ENCODE measurements around the gene ANKS1A. TPM values are rescaled to one million over a fixed set of nuclear protein-coding genes. Genes with fewer than 3 reads are reported as not detected.
"Not testable (repeated sequence)": the region's sequence is repeated elsewhere in the genome, so short reads cannot be mapped to it uniquely, and the experiment has no call there.

ANKS1A gene
- total RNA-seq, 1 donor = 4.8 TPM

DNA sequence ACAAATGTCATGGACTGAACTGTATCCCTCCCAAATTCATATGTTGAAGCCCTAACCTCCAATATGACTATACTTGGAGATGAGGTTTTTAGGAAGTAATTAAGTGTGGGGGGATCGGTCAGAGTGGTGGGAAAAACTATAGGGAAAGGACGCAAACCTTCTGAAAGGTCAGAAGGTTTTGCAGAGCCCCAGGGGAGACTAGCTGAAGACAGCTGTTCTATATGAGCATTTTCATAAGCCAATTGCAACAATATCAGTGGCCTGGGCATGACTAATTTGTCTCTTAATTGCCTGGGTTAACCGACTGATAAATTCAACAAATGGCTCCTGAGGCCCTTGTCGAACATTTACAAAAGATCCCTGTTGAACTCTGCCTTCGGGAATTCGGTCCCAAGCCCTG lies 217.0 kb downstream of the ANKS1A start:
- not testable (repeated sequence) for H3K27me3 ChIP-seq (ENCODE audit: insufficient read depth, low read length); H3K4me3 ChIP-seq (ENCODE audit: low read length); H3K9me3 ChIP-seq (ENCODE audit: low read depth, low read length); H3K4me1 ChIP-seq (ENCODE audit: insufficient read depth, low read length)

DNA sequence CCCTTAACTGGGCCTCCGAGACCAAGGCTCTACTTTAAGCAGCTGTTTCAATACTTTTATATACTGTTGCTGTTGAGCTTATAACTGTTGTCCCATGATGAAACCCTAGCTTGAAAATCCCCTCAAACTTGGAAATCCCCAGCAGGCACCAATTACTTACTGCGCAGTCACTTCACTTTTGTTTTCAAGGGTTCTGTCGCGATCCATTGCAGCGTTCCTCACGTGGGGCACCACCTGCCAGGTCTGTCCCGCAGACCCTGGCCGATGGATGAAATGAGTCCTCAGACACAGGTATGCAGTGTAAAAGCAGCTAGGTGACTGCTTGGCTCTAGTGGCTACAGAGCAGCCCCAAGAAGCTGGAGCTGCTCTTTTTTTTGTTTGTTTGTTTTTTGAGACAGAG lies 218.2 kb downstream of the ANKS1A start:
- H3K27me3 ChIP-seq (ENCODE audit: insufficient read depth, low read length); H3K4me3 ChIP-seq (ENCODE audit: low read length); H3K4me1 ChIP-seq (ENCODE audit: insufficient read depth, low read length); H3K9me3 ChIP-seq (ENCODE audit: low read depth, low read length): not testable (repeated sequence)

DNA sequence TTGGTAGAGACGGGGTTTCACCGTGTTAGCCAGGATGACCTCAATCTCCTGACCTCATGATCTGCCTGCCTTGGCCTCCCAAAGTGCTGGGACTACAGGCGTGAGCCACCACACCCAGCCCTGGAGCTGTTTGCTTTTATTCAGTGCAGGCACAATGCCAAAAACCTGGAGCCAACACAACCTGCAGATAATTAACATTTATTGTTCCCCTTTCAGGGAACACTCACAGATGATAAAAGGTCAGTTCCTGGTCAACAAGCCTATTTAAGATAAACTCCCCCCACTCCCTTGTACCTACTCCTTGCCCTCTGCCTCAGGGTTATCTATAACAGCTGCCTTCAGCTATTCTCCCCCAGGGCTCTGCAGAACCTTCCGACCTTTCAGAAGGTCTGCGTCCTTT lies 218.7 kb downstream of the ANKS1A start:
- H3K4me3 ChIP-seq (ENCODE audit: low read length); H3K9me3 ChIP-seq (ENCODE audit: low read depth, low read length); H3K27me3 ChIP-seq (ENCODE audit: insufficient read depth, low read length); H3K4me1 ChIP-seq (ENCODE audit: insufficient read depth, low read length): not testable (repeated sequence)

DNA sequence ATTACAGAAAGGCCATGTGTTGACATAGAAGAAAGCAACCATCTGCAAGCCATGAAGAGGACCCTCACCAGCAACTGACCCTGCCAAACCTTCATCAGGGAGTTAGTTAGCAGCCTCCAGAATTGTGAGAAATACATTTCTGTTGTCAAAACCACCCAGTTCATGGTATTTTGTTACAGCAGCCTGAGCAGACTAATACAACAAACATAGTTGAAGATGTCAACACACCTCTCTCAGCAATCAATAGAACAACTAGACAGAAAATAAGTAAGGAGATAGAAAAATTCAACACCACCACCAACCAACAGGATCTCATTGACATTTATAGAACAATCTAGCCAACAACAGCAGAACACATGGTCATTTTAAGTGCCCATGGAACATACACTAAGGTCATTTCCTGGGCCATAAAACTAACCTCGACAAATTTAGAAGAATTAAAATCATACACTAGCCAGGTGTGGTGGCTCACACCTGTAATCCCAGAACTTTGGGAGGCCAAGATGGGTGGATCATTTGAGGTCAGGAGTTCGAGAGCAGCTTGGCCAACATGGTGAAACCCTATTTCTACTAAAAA lies 219.3 kb downstream of the ANKS1A start:
- Histone ChIP-seq H3K4me1 (ENCODE audit: insufficient read depth, low read length) (no peaks in the 10 kb centered on the region), H3K27me3 (ENCODE audit: insufficient read depth, low read length) (no peaks in the 10 kb centered on the region), H3K9me3 (ENCODE audit: low read depth, low read length) (no peaks in the 10 kb centered on the region), H3K4me3 (ENCODE audit: low read length) (no peak overlapping the region)

DNA sequence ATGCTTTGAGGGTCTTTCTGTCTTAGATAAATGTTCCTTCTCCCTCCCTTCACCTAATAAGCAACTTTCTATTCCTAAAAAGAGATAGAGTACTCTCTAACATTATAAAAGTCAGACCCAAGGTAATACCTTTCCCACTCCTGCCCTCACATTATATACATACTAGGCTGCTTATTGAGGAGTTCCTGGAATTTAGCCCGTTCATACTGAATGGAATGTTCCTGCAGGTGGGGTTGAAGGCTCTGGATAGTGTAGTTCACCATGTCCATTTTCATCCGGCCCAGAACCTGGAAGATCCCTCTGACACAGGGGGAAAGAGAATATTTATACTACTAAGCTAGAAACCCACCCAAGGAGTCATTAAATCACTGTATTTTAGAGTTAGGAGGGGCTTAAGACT lies 231.7 kb downstream of the ANKS1A start:
- H3K4me1 ChIP-seq (ENCODE audit: insufficient read depth, low read length) = no peaks in the 10 kb centered on the region
- no peak overlapping the region for H3K4me3 ChIP-seq (ENCODE audit: low read length)
- no peaks in the 10 kb centered on the region for H3K27me3 ChIP-seq (ENCODE audit: insufficient read depth, low read length)
- no peaks in the 10 kb centered on the region for H3K9me3 ChIP-seq (ENCODE audit: low read depth, low read length)

DNA sequence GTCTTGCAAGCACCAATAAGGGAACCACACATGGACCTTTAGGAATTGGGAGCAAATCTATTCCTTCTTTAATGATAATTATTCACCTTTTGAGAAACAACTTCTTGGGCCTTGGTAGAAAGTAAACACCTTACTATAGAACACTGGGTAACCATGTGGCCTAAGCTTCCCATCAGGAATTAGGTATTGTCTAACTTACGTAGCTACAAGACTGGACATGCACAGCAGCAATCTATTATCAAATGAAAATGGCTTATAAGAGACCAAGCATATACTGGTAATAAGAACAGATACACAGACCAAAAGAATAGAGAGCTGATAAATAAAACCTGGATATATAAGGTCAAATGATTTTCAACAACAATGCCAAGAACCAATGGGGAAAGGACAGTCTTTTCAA lies 235.3 kb downstream of the ANKS1A start:
- Histone ChIP-seq H3K9me3 (ENCODE audit: low read depth, low read length) (no peaks in the 10 kb centered on the region), H3K4me1 (ENCODE audit: insufficient read depth, low read length) (no peaks in the 10 kb centered on the region), H3K27me3 (ENCODE audit: insufficient read depth, low read length) (peaks cover 4% of the 10 kb centered on the region), H3K4me3 (ENCODE audit: low read length) (no peak overlapping the region)

DNA sequence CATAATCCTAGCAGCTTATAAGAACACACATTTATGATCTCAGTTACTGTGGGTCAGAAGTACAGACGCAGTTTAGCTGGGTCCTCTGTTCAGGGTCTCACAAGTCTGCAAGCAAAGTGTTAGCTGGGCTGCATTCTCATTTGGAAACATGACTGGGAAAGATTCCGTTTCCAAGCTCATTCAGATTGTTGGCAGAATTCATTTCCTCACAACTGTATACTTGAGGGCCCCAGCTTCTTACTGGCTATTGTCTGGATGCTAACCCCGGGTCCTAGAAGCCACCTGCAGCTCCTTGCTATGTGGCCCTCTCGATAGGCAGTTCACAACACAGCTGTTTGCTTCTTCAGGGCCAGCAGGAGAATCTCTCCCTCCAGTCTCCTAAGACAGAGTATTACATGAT lies 239.0 kb downstream of the ANKS1A start:
- peaks cover 4% of the 10 kb centered on the region for H3K27me3 ChIP-seq (ENCODE audit: insufficient read depth, low read length)

DNA sequence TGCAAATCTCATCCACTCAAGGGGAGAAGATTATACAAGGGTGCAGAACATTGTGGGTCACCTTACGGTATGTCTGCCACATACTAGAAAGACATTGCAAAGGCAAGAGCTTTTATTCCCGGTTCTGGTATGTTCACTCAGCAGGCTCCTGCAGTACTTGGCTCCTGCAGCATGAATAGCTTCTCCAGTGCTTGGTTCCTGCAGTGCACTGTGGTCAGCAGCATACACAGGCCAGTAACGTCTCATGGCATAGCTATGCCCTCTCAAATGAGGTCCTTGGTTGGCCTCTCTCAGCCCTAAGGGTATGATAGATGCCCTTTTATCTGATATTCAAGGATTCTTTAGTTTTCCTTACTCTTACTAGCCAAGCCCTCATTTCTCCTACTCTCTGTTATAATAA lies 239.4 kb downstream of the ANKS1A start:
- no peaks in the 10 kb centered on the region for H3K4me1 ChIP-seq (ENCODE audit: insufficient read depth, low read length)
- no peaks in the 10 kb centered on the region for H3K9me3 ChIP-seq (ENCODE audit: low read depth, low read length)
- no peak overlapping the region for H3K4me3 ChIP-seq (ENCODE audit: low read length)
- H3K27me3 ChIP-seq (ENCODE audit: insufficient read depth, low read length) = peaks cover 4% of the 10 kb centered on the region

More for the DNA sequence above, 239.0 kb downstream of the ANKS1A start:
- no peak overlapping the region for H3K4me3 ChIP-seq (ENCODE audit: low read length)
- H3K4me1 ChIP-seq (ENCODE audit: insufficient read depth, low read length) = no peaks in the 10 kb centered on the region
- H3K9me3 ChIP-seq (ENCODE audit: low read depth, low read length) = no peaks in the 10 kb centered on the region

DNA sequence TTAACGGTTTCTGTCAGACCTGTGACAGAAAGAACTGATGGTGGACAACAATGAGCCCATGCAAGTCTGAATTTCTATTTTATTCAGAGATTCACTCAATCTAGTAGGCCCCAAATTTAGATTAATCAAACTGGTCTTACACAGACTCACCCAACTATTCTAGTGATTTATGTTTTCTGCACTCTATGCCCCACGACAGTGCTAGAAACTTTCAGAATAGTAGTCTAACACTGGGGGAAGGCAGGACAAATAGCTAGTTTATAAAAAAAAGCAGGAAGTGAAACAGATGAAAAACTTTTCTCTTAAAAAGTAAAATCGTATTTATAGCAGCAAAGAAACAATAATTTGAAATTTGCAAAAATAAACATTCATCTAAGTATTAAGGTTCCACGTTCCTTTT lies 247.1 kb downstream of the ANKS1A start:
- Histone ChIP-seq H3K4me1 (ENCODE audit: insufficient read depth, low read length) (peaks cover 12% of the 10 kb centered on the region), H3K27me3 (ENCODE audit: insufficient read depth, low read length) (no peaks in the 10 kb centered on the region), H3K9me3 (ENCODE audit: low read depth, low read length) (no peaks in the 10 kb centered on the region)

DNA sequence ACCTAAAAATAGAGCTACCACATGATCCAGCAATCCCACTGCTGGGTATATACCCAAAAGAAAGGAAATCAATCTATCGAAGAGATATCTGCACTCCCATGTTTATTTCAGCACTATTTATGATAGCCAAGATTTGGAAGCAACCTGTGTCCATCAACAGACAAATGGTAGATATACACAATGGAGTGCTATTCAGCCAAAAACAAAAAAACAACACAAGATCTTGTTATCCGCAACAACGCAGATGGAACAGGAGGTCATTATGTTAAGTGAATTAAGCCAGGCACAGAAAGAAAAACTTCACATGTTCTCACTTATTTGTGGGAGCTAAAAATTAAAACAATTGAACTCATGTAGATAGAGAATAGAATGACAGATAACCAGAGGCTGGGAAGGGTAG lies 249.1 kb downstream of the ANKS1A start:
- H3K4me1 ChIP-seq (ENCODE audit: insufficient read depth, low read length) = peaks cover 18% of the 10 kb centered on the region
- H3K4me3 ChIP-seq (ENCODE audit: low read length); H3K9me3 ChIP-seq (ENCODE audit: low read depth, low read length); H3K27me3 ChIP-seq (ENCODE audit: insufficient read depth, low read length): not testable (repeated sequence)

More for the DNA sequence above, 247.1 kb downstream of the ANKS1A start:
- no peak overlapping the region for H3K4me3 ChIP-seq (ENCODE audit: low read length)

DNA sequence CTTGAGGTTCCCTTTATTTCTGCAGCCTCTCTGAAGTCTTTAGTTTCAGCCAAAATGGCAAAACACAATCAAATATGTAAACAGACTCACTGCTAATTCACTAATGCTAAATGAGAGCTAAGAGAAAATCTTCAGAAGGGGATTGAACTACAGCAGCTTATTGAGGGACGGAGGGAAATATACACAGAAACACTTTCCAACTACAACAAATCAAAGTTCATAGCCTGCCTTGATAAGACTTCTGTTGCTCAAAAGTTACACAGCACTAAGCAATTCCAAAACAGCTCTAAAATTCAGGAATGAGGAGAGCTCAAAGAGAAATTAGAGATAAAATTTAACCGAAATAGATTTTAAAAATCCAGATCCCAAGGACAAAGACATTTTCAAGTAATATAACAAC lies 250.4 kb downstream of the ANKS1A start:
- H3K4me3 ChIP-seq (ENCODE audit: low read length) = no peak overlapping the region
- H3K27me3 ChIP-seq (ENCODE audit: insufficient read depth, low read length) = peaks cover 3% of the 10 kb centered on the region
- peaks cover 18% of the 10 kb centered on the region for H3K4me1 ChIP-seq (ENCODE audit: insufficient read depth, low read length)
- H3K9me3 ChIP-seq (ENCODE audit: low read depth, low read length) = no peaks in the 10 kb centered on the region

DNA sequence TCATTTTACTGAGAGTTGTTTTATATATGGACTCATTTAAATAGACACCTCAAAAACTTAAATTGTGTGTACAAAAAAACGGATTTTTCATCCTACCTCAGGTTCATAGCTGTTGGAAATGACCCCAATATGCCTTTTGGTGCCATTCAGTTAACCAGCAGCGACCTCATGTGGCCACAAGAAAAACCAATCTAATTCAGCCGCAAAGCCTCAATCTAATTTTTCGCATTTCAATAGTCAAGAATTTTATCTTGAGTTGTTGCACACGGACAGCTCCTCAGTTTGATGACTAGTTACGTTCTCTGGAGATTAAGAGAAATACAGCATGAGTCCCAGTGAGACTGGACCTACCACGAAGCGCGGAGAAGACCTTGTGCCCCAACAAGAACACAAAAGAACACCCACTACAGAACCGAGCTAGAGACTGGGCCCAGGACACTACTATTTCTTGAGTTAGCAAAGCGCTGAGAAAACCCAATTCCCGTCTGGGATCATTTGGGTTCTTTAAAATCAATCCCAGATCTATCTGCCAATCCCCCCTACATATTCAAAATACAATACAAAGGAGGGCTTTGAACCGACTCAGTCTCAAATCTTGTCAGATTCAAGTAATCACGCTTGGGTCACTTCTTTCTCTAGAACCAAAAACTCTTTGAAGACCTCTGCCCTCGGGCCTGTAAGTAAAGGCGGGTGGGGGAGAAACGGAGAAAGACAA lies 251.0 kb downstream of the ANKS1A start:
- Histone ChIP-seq H3K4me1 (ENCODE audit: insufficient read depth, low read length) (peaks cover 18% of the 10 kb centered on the region), H3K27me3 (ENCODE audit: insufficient read depth, low read length) (peaks cover 3% of the 10 kb centered on the region), H3K9me3 (ENCODE audit: low read depth, low read length) (no peaks in the 10 kb centered on the region), H3K4me3 (ENCODE audit: low read length) (no peak overlapping the region)

DNA sequence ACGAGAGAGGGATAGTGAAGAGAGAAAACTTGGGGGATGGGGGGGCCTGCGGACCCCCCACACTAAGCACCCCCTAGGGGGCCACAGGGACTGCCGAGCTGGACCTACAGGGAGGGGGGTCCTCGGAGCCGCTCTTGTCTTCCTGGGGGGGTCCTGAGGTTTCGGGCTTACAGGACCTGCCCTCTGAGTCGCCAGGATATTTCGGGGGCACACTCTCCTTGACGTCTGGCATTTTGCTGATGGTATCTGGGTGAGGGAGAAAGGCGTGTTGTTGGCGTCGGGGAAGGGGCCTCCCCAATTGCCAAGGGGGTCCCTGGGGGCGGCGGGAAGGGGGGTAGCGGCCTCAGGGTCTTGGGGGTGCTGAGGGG lies 251.6 kb downstream of the ANKS1A start:
- Histone ChIP-seq H3K9me3 (ENCODE audit: low read depth, low read length) (no peaks in the 10 kb centered on the region), H3K4me3 (ENCODE audit: low read length) (no peak overlapping the region)

More for the DNA sequence above, 251.6 kb downstream of the ANKS1A start:
- peaks cover 3% of the 10 kb centered on the region for H3K27me3 ChIP-seq (ENCODE audit: insufficient read depth, low read length)
- H3K4me1 ChIP-seq (ENCODE audit: insufficient read depth, low read length) = peaks cover 18% of the 10 kb centered on the region
